ENCODE data around the gene RALGAPA2.

The RALGAPA2 gene

GRCh38 chr20:20447196-20447595 lies 265.2 kb downstream of the RALGAPA2 start:
- DNase-seq (ENCODE audit: low read depth), result no peak
- no peak for TF ChIP-seq CTCF (conservative IDR thresholded peaks at IDR 0.05; ENCODE audit: control insufficient read depth, insufficient read depth, low read depth, low read length)
- no peak overlapping the region for H3K4me3 ChIP-seq (ENCODE audit: control insufficient read depth, low read depth, low read length)

GRCh38 chr20:20446425-20447015 lies 265.9 kb downstream of the RALGAPA2 start:
- H3K4me3 ChIP-seq (ENCODE audit: control insufficient read depth, low read depth, low read length), result no peak overlapping the region
- no peak for TF ChIP-seq CTCF (conservative IDR thresholded peaks at IDR 0.05; ENCODE audit: control insufficient read depth, insufficient read depth, low read depth, low read length)
- no peak for DNase-seq (ENCODE audit: low read depth)

- DNase-seq (ENCODE audit: low read depth), result no peak
- H3K4me3 ChIP-seq (ENCODE audit: control insufficient read depth, low read depth, low read length), result no peak overlapping the region
- no peak for TF ChIP-seq CTCF (conservative IDR thresholded peaks at IDR 0.05; ENCODE audit: control insufficient read depth, insufficient read depth, low read depth, low read length)
Observed at GRCh38 chr20:20446001-20446400, 266.4 kb downstream of the RALGAPA2 start.

- DNase-seq (ENCODE audit: low read depth), result no peak
- TF ChIP-seq CTCF (conservative IDR thresholded peaks at IDR 0.05; ENCODE audit: control insufficient read depth, insufficient read depth, low read depth, low read length), result no peak
- no peak overlapping the region for H3K4me3 ChIP-seq (ENCODE audit: control insufficient read depth, low read depth, low read length)
Observed at GRCh38 chr20:20443504-20443903, 268.9 kb downstream of the RALGAPA2 start.

- TF ChIP-seq CTCF (conservative IDR thresholded peaks at IDR 0.05; ENCODE audit: control insufficient read depth, insufficient read depth, low read depth, low read length), result no peak
- no peak for DNase-seq (ENCODE audit: low read depth)
- H3K4me3 ChIP-seq (ENCODE audit: control insufficient read depth, low read depth, low read length), result no peak overlapping the region
Observed at GRCh38 chr20:20442466-20442865, 270.0 kb downstream of the RALGAPA2 start.

- DNase-seq (ENCODE audit: low read depth), result no peak
- no peak for TF ChIP-seq CTCF (conservative IDR thresholded peaks at IDR 0.05; ENCODE audit: control insufficient read depth, insufficient read depth, low read depth, low read length)
- no peak overlapping the region for H3K4me3 ChIP-seq (ENCODE audit: control insufficient read depth, low read depth, low read length)
Observed at GRCh38 chr20:20440886-20441658, 271.4 kb downstream of the RALGAPA2 start.

Data from fibroblast of mammary gland (primary cell).